ENCODE results near the gene NFIA.

Gene NFIA

GRCh38 chr1:61263905-61264824 is 181.8 kb downstream of the NFIA start:
- TF ChIP-seq, protein P1, sequence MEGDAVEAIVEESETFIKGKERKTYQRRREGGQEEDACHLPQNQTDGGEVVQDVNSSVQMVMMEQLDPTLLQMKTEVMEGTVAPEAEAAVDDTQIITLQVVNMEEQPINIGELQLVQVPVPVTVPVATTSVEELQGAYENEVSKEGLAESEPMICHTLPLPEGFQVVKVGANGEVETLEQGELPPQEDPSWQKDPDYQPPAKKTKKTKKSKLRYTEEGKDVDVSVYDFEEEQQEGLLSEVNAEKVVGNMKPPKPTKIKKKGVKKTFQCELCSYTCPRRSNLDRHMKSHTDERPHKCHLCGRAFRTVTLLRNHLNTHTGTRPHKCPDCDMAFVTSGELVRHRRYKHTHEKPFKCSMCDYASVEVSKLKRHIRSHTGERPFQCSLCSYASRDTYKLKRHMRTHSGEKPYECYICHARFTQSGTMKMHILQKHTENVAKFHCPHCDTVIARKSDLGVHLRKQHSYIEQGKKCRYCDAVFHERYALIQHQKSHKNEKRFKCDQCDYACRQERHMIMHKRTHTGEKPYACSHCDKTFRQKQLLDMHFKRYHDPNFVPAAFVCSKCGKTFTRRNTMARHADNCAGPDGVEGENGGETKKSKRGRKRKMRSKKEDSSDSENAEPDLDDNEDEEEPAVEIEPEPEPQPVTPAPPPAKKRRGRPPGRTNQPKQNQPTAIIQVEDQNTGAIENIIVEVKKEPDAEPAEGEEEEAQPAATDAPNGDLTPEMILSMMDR (IDR thresholded peaks at IDR 0.05; ENCODE audit: low read depth, low read length, missing control alignments): no peak
- H3K4me3 ChIP-seq (replicated peaks; ENCODE audit: low read depth, low read length): no peak overlapping the region
- DNase-seq (ENCODE audit: extremely low read depth, low read depth): no peak

- H3K4me3 ChIP-seq (replicated peaks; ENCODE audit: low read depth, low read length): no peak overlapping the region
- no peak for DNase-seq (ENCODE audit: extremely low read depth, low read depth)
- TF ChIP-seq, protein P1 (IDR thresholded peaks at IDR 0.05; ENCODE audit: low read depth, low read length, missing control alignments): no peak
Measured at GRCh38 chr1:61264825-61265242, 182.5 kb downstream of the NFIA start.

DNA sequence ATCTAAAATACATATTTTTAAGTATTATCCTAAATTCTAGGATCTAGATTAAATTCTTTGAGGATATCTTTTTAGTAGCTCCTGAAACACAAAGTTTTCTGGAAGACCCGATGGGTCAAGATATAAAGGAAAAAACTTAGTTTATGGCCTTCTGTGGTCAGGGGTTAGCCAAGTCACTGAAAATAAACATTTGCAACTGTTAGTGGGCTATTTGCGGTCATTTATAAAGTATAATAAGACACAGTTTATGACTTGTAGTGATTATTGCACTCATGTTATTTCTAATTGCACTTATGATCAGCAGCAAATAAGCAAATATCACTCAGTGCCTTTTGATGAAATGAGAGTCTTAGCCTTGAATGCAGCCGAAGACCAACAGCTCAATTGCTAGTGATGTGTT is 183.3 kb downstream of the NFIA start:
- TF ChIP-seq, protein P1 (IDR thresholded peaks at IDR 0.05; ENCODE audit: low read depth, low read length, missing control alignments): no peak
- DNase-seq (ENCODE audit: extremely low read depth, low read depth): no peak
- no peak overlapping the region for H3K4me3 ChIP-seq (replicated peaks; ENCODE audit: low read depth, low read length)

GRCh38 chr1:61266738-61267137 is 184.4 kb downstream of the NFIA start:
- no peak overlapping the region for H3K4me3 ChIP-seq (replicated peaks; ENCODE audit: low read depth, low read length)
- DNase-seq (ENCODE audit: extremely low read depth, low read depth): no peak
- TF ChIP-seq, protein P1 (IDR thresholded peaks at IDR 0.05; ENCODE audit: low read depth, low read length, missing control alignments): no peak

GRCh38 chr1:61268546-61269240 is 186.3 kb downstream of the NFIA start:
- DNase-seq (ENCODE audit: extremely low read depth, low read depth): no peak

GRCh38 chr1:61269602-61270001 is 187.2 kb downstream of the NFIA start:
- TF ChIP-seq, protein P1 (IDR thresholded peaks at IDR 0.05; ENCODE audit: low read depth, low read length, missing control alignments): no peak
- no peak for DNase-seq (ENCODE audit: extremely low read depth, low read depth)
- no peak overlapping the region for H3K4me3 ChIP-seq (replicated peaks; ENCODE audit: low read depth, low read length)

More at GRCh38 chr1:61268546-61269240, 186.3 kb downstream of the NFIA start:
- H3K4me3 ChIP-seq (replicated peaks; ENCODE audit: low read depth, low read length): no peak overlapping the region
- TF ChIP-seq, protein P1 (IDR thresholded peaks at IDR 0.05; ENCODE audit: low read depth, low read length, missing control alignments): no peak
